Right renal pelvis (tissue), 4 donors: ENCODE data around the gene ZMYM3. TPM values are rescaled to one million over a fixed set of nuclear protein-coding genes. Genes with fewer than 3 reads are reported as not detected.
"Not testable (repeated sequence)": the region's sequence is repeated elsewhere in the genome, so short reads cannot be mapped to it uniquely, and the experiment has no call there.

Experiments used
- DNase-seq, 4 donors: peaks; one replicate each; pipeline ENCODE4 v3.0.0-alpha.2; 2013; ENCODE audit warnings: low read depth in 4 of 4, low spot score in 3 of 4, missing footprints in 1 of 4
- polyA plus RNA-seq, 4 donors: library from polyadenylated mRNA; unstranded; fragments of 120-200 nt; gene quantifications; one replicate each; pipeline ENCODE4 v1.2.1, GENCODE V29; 2013; ENCODE audit not compliant: insufficient read length in 4 of 4

Gene ZMYM3
- polyA plus RNA-seq, result 10 to 100 TPM; 57.7 to 65.6 (median 59.7) TPM

DNA sequence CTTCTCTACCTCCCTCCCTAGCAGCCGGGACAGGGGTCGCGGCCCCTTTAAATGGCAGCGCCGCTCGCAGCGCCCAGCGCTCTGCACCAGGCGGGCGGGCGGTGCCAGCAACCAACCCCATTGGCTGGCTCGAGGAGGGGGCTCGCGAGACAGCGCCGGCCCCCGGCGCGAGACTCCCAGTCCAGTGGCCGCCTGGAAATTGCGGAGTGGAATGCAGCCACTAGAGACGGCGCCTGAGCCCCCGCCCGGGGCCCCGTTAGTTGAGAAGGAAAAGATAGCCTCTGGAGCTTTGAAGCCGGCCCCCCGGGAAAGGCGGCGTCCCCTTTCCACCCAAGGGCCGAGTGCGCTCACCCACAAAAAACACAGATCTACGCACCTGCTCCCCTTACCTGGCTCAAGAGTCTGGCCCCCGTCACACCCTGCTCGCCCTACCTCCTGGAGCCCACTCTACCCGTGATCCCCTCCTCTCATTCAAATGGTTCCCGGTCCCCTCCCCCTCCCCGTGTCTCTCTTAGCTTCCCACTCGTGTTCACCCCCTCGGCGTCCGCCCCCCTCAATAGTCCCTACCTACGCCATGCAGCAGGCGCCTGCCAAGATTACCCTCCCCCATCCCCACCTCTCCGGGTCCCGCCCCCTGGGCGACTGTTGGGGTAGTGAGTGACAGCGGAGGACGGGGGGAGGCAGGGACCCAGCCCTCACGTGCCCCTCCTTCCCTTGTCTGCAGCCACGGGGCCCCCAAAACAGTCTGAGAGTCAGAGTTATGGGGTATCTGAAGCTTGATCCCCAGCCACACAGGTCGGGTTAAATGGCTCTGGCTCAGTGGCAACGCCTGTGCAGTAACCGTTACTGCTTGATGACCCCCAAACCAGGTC is at the start of gene ZMYM3:
ZMYM3 (minus strand) TSS at position 49 of the 872 bp plus-strand sequence. CDS start 885 bp downstream, outside the sequence.
- DNase-seq, result peak; percentile 55 to 79 (median 67)

DNA sequence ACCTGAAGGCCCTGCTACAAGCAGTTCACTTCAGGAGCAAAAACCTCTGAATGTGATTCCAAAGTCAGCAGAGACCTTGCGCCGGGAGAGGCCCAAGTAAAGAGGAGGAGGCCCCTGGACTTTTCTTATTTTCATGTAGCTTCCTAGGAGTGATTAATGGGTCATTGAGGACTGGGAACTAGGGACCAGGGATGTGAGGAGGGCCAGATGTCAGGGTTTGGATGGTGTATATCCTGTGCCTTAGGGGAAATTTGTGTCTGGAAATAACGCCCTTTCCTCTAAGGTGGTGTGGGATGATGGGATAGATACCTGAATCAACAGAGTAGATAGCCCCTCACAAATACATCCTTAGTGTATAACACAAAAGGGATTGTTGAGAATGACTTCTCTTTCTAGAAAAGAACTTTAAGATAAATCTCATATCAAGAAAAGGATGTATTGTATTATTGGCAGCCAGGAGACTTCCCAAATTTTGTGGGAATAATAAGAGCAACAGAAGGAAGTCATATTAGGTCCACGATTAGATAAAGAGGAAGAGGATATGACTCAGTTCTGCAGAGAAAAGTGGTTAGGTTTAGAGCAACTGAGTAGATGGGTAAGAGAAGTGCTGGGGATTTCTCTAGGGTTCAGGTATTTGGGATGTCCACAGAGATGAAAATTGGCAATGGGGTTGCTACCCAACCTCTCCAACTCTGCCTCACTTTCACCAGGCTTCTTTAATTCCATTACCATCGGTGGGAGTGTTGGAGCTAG is 48.7 kb upstream of the ZMYM3 start:
- no peak for DNase-seq

GRCh38 chrX:71301195-71301924 is 47.4 kb upstream of the ZMYM3 start, which contains the start of gene ITGB1BP2:
Gene ITGB1BP2, plus strand, starts transcription at chrX:71301750. Its CDS starts 57 bp downstream, at chrX:71301807.
- no peak for DNase-seq

- DNase-seq, result not testable (repeated sequence)
Observed at GRCh38 chrX:71300495-71300894, 46.6 kb upstream of the ZMYM3 start.

GRCh38 chrX:71300064-71300463 is 46.1 kb upstream of the ZMYM3 start:
- not testable (repeated sequence) for DNase-seq

- DNase-seq, result no peak
Observed at GRCh38 chrX:71298119-71298518, 44.2 kb upstream of the ZMYM3 start.

DNA sequence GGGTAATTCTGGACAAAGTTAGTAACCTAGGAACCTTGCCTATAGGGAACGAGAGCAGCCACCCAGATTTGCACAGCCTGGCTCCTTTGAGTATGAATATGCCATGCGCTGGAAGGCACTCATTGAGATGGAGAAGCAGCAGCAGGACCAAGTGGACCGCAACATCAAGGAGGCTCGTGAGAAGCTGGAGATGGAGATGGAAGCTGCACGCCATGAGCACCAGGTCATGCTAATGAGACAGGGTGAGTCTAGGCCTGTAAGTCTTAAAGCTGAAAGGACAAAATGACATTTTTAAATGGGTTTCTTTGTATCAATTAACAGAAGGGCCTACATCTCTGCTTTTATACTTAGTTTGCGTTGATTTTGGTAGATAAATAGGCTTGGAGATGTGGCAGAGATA is 42.9 kb upstream of the ZMYM3 start:
- DNase-seq, result no peak

DNA sequence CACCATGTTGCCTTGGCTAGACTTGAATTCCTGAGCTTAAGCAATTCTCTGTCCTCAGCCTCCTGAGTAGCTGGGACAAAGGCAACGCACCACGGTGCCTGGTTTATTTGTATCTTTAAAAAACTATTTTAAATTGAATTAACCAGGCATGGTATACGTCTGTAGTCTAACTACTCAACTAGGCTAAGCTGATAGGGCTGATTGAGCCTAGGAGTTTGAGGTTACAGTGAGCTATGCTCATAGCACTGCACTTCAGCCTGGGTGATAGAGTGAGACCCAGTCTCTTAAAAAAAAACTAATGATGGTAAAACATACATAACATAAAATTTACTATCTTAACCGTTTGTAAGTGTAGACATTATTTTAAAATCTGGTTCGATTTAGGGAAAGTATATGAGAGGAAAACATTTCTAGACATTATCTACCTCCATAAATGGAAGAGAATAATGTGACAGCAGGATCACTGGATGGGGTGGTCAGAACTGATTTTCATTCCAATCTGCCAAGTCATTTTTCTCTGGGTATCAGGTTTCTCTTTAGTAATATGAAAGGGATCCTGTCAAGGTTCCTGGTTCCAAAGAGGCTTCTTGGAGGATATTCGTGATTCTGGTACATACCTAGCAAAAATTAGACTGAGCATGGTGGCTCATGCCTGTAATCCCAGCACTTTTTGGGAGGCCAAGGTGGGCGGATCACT is 38.9 kb upstream of the ZMYM3 start:
- DNase-seq, result no peak

DNA sequence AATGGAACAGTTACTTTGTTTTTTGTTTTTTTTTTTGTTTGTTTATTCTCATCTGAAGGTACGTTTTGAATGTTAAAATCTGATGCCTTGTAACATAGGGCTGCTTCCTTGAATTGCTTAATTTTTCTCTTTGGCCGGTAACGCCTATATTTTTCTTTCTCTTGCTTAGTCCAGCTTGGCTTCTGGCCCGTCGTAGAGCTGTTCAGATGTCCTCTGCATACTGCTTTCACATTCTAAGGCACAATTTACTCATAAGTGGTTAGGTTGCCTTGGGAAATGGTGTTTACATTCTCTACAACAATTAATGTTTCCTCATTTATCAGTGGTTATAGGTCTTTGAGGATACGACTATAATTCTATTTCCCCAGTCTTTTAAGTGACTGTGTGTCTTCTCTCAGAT is 37.4 kb upstream of the ZMYM3 start:
- DNase-seq, result no peak

- DNase-seq, result no peak
Observed at GRCh38 chrX:71285929-71286328, 32.0 kb upstream of the ZMYM3 start.

GRCh38 chrX:71283403-71284143 is 29.6 kb upstream of the ZMYM3 start, which contains the start of gene NONO:
Gene NONO, plus strand, starts transcription at chrX:71283635. Its CDS starts 7,003 bp downstream, at chrX:71290638.
- DNase-seq, result peak; percentile 87 to 98 (median 96)

GRCh38 chrX:71282514-71283402 is 28.8 kb upstream of the ZMYM3 start:
- DNase-seq, result peak in 1 of 4 donors; percentile 7

- DNase-seq, result not testable (repeated sequence)
Observed at GRCh38 chrX:71281300-71281699, 27.4 kb upstream of the ZMYM3 start.

DNA sequence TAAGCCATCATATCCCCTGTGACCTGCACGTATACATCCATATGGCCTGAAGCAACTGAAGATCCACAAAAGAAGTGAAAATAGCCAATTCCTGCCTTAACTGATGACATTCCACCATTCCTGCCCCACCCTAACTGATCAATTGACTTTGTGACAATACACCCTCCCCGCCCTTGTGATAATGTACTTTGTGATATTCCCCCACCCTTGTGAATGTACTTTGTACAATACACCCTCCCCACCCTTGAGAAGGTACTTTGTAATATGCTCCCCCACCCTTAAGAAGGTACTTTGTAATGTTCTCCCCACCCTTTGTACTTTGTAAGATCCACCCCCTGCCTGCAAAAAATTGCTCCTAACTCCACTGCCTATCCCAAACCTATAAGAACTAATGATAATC is 18.4 kb upstream of the ZMYM3 start:
- DNase-seq, result not testable (repeated sequence)

DNA sequence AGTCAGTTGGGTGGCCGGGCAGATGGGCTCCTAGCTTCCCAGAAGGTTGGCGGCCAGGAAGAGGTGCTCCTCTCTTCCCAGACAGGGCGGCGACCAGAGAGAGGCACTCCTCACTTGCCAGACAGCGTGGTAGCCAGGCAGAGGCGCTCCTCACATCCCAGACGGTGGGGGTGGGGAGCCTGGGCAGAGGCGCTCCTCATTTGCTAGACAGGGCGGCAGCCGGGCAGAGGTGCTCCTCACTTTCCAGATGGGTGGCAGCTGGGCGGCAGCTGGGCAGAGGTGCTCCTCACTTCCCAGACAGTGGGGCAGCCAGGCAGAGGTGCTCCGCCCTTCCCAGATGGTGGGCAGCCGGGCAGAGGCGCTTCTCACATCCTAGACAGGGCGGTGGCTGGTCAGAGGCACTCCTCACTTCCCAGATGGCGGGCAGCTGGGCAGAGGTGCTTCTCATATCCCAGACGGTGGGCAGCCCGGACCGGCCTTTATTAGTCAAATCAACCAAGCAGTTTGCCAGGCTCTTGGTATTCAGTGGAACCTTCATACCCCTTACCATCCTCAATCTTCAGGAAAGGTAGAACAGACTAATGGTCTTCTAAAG is 16.0 kb upstream of the ZMYM3 start:
- no peak for DNase-seq

GRCh38 chrX:71268624-71269023 is 14.7 kb upstream of the ZMYM3 start:
- not testable (repeated sequence) for DNase-seq

- DNase-seq, result no peak
Observed at GRCh38 chrX:71256856-71257255, 2.9 kb upstream of the ZMYM3 start.

- DNase-seq, result no peak
Observed at GRCh38 chrX:71256051-71256450, 2.1 kb upstream of the ZMYM3 start.
